IPS-11a (cell line): ENCODE measurements around the gene GJB2.

Experiments
- H3K4me3 ChIP-seq: one replicate; pipeline ENCODE4 v1.5.1; 2013; ENCODE audit warnings: low read depth, low read length, control low read depth

Gene GJB2

GRCh38 chr13:20142927-20143480, 49.7 kb downstream of the GJB2 start:
- no peak overlapping the region for H3K4me3 ChIP-seq

- no peak overlapping the region for H3K4me3 ChIP-seq
These were observed 50.5 kb downstream of the GJB2 start for GRCh38 chr13:20142023-20142926.

GRCh38 chr13:20141238-20142022, 51.3 kb downstream of the GJB2 start:
- H3K4me3 ChIP-seq = no peak overlapping the region

GRCh38 chr13:20140487-20140886, 52.3 kb downstream of the GJB2 start:
- H3K4me3 ChIP-seq = no peak overlapping the region

GRCh38 chr13:20137875-20138274, 54.9 kb downstream of the GJB2 start:
- no peak overlapping the region for H3K4me3 ChIP-seq
